HG02938 (cell line): ENCODE results near the gene PRDM16.

Source experiments
- ATAC-seq: cut with Tn5 transposase; IDR thresholded peaks from one replicate; pipeline ENCODE4 v1.9.1; 2021; ENCODE audit warnings: mild to moderate bottlenecking, moderate library complexity; ENCODE audit not compliant: unreplicated experiment

Gene PRDM16

GRCh38 chr1:3068564-3069431 lies at the start of gene PRDM16:
Gene PRDM16 (plus strand): TSS chr1:3069203. CDS start chr1:3069260, 57 bp downstream.
- ATAC-seq, result no peak

DNA sequence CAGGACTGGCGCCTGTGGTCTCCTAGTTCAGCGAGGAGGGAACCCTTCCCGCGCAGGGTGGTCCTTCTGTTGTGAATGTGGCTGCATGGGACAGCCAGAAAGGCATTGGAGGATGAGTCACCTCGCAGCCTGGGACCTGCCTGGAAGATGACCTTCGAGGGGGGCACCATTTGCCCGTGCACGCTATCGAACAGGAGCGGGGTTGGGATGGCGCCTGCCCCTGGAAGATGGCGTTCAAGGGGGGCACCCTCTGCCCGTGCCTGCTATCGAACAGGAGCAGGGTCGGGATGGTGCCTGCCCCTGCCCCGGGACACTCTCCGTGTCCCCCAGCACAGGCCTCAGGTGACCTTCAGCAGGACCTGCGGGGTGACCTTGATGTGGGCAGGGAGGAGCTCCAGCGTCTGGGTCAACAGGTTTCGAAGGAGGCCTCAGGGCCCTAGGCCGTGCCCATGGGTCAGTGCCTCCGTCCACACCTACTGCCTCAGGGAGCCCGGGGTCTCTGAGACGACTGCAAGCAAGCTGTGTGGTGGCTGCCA lies 49.4 kb upstream of the PRDM16 start:
- ATAC-seq, result no peak

DNA sequence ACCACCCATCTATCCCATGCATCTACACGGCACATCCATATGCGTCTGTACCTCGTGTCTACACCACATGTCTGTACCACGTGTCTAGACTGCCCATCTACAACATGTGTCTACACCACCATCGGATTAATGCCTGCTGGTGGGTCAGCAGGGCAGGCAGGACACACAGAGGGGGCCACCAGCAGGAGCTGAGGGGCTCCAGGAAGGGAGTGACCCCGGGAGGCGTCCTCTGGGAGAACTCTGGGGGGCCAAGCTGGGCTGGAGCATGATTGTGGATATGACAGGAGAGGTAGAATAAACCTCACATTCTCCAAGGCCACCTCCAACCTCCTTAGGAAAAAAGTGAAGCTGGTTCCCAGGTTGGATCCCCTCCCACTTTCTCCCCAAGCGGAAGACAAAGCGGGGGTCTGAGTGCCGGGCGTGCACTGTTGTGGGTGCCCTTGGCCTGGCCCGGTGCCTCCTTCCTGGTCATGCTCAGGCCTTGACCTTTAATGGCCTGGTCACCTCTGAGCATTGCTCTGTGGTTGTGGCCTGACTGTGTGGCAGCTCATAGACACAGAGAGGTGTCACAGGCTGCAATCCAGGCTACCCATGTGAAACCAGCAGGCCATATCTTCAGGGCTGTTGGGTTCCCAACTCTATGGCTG lies 48.6 kb upstream of the PRDM16 start:
- no peak for ATAC-seq

GRCh38 chr1:3021233-3021671 lies 47.8 kb upstream of the PRDM16 start, which contains the start of gene ACTRT2:
Gene ACTRT2 (plus strand): TSS chr1:3021467. CDS start chr1:3021687, 220 bp downstream.
- no peak for ATAC-seq

DNA sequence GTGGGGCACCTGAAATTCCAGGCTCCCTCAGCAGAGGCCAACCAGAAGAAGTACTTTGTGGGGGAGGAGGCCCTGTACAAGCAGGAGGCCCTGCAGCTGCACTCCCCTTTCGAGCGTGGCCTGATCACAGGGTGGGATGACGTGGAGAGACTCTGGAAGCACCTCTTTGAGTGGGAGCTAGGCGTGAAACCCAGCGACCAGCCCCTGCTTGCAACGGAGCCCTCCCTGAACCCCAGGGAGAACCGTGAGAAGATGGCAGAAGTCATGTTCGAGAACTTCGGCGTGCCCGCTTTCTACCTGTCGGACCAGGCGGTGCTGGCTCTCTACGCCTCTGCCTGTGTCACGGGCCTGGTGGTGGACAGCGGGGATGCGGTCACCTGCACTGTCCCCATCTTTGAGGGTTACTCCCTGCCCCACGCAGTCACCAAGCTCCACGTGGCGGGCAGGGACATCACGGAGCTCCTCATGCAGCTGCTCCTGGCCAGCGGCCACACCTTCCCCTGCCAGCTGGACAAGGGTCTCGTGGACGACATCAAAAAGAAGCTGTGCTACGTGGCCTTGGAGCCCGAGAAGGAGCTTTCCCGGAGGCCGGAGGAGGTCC lies 47.1 kb upstream of the PRDM16 start:
- ATAC-seq, result no peak

- no peak for ATAC-seq
These were observed 46.5 kb upstream of the PRDM16 start for GRCh38 chr1:3022511-3022973.

DNA sequence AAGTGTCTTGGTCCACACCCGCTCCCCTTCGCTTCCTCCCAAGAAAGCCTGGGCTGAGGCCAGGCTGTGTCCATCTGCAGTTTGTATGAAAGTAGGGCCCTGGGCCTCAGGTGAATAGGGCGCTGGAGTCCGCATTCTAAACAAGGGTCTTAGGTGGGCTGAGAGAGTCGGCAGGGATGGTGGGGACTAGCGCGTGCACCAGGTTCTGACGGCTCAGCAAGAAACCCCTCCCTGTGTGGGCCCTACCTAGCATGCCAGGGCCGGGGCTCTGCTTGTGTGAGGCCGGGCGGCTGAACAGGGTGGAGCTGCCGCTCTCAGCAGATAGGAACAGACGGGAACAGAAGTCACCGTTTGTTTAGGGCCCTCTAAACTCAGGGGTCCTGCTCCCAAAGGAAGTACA lies 46.0 kb upstream of the PRDM16 start:
- no peak for ATAC-seq

DNA sequence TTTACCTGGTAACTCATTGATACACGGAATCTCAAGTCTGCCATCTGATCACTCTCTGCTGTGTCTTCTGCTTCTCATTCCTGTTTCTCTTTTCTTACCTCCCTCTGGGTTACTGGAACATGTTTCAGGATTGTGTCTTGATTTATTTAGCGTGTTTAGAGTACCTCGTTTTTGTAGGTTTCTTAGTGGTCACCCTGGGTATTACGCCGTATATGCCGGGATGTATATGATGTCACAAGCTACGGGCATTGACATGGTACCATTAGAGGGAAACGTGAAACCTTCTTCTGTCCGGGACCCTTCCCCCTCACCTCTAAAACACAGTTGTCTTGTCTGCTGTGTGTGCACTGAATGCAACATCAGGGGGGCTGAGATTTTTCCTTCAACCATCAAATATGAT lies 45.0 kb upstream of the PRDM16 start:
- ATAC-seq, result no peak

DNA sequence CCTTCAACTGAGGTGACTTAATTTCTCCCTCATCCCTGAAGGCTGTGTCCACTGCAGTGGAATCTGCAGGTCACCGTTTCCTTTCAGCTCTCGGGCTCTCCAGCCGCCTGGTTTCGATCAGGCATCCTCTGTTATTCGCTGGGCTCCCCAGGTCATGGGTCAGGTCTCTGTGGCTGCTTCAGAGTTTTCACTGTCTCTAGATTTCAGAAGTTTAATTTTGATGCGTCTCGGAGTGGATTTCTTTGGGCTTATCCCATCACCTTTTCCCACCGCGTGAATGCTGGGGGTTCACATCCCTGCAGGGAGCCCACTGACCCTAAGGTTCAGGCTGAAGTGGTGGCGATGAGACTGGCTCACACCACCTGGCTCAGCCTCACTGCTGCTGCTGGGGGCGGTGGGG lies 44.4 kb upstream of the PRDM16 start:
- ATAC-seq, result no peak

GRCh38 chr1:3026124-3026523 lies 42.9 kb upstream of the PRDM16 start:
- no peak for ATAC-seq

DNA sequence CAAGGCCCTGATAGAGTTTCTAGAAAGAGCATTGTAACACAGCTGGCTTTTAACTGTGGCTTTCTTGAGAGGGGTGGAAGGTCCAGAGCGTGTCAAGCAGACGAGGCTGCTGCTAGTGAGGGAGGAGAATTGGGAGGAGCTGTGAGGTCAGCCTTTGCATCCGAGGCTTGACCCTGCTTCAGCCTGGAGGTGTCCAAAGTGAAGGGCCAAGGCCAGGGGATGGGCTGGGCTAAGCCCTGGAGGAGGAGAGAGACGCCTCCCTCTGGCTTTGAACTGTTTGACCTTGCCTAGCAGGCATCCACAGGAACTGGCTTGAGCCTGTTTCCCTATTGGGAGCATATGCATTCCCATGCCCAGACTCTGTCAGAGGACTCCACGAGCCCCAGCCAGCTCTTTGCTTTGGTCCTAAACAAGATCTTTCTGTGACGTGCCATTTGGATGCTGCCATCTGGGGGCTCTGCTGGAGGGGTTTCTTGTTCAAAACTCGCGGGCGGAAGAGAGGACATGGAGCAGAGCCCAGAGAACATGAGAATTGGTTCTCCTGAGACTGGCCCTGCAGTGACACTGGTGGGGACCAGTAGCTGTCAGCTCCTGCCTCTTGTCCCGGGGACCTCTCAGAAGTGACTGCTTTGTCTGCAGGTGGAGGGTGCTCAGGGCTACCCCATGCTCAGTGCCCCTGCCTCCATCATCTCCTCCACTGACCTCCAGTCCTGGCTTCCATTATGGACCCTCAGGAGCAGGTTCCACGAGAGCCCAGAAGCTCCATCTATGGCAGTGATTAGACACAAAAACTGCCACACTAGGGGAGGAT lies 42.2 kb upstream of the PRDM16 start:
- ATAC-seq, result no peak

GRCh38 chr1:3027611-3028371 lies 41.2 kb upstream of the PRDM16 start:
- no peak for ATAC-seq

DNA sequence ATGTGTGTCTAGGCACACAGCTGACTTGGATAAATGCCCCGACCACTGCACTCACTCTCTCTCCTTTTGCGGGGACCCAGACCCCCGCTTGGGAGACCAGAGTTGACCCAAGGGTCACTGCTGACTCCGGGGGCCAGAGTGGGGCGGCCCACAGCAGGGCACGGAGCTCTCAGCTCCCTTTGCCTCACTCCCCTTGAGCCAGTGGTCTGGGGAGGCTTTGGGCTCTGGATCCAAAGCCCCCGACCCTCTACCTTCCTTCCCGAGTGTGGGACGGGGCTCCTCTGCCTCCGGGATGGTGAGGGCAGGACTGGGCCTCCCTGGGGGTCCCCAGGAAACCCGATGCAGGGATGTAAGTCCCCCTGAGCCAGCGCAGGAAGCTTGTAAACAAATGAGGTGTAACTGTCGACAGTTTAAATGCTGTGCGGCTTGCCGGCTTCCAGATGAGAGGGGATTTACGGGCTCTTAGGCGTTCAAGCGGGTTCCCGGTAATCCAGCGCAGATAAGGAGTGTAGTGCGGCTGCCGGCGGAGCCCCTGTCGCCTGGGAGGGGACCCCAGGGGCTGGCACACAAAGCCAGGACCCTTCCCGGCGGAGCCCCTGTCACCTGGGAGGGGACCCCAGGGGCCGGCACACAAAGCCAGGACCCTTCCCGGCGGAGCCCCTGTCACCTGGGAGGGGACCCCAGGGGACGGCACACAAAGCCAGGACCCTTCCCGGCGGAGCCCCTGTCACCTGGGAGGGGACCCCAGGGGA lies 40.3 kb upstream of the PRDM16 start:
- ATAC-seq, result no peak

DNA sequence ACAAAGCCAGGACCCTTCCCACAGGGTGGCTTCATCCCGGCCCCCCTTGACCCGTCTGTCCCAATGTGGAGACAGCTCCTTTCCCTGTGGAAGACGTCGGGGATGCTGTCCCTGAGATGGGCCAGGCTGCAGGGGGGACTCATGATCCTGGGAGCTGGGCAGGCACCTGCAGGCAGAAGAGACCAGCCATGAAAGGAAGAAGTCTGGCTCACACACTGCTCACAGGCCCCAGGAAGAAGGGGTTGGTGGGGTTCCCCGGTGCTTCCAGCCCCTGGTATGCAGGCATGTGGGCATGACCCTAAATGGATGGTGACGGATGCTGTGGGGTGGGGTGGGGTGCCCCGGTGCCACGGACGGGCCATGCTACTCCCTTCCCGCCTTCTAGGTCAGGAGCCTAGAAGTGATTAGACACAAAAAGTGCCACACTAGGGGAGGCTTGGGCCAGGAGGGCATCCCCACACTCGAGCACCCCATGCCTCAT lies 39.5 kb upstream of the PRDM16 start:
- no peak for ATAC-seq

- no peak for ATAC-seq
These were observed 38.9 kb upstream of the PRDM16 start for GRCh38 chr1:3029991-3030662.

GRCh38 chr1:3030663-3031381 lies 38.2 kb upstream of the PRDM16 start:
- ATAC-seq, result no peak

GRCh38 chr1:3031401-3032221 lies 37.4 kb upstream of the PRDM16 start:
- ATAC-seq, result no peak
